Endothelial cell of umbilical vein (primary cell): ENCODE results near the gene GPR65. TPM values are rescaled to one million over a fixed set of nuclear protein-coding genes. Genes with fewer than 3 reads are reported as not detected.

Source experiments
- BruUV-seq: library from RNA; stranded (reverse); fragments of 400-500 nt; replicated peaks from 2 replicates; lab custom pipeline; 2021; lab: Mats Ljungman, UMichigan
- CTCF ChIA-PET: fragments of 300-600, 350-600 bp; sonication (Branson Sonifier 250); formaldehyde crosslinking; loops from one replicate; lab custom pipeline; 2021; ENCODE audit warnings: antibody characterized with exemption, inconsistent platforms; lab: Charles Lee
- POLR2A ChIA-PET: fragments of 300-600, 350-600 bp; sonication (Branson Sonifier 250); formaldehyde crosslinking; loops from one replicate; lab custom pipeline; 2021; ENCODE audit warnings: antibody characterized with exemption, inconsistent platforms; lab: Charles Lee
- DNase-seq: peaks from one replicate; pipeline ENCODE4 v3.0.0-alpha.2; 2011; ENCODE audit warnings: low read depth, low spot score
- FAIRE-seq: peaks from 2 replicates; lab custom pipeline; 2011; peaks lifted over from hg19 to GRCh38; lab: Jason Lieb, UNC
- H2AFZ ChIP-seq: 2 replicates; pipeline ENCODE4 v1.6.0; 2012; ENCODE audit warnings: low read depth, low read length, control low read depth, inconsistent platforms
- H3K27ac ChIP-seq: 2 replicates; pipeline ENCODE4 v1.5.1; 2011; ENCODE audit warnings: low read depth, mild to moderate bottlenecking, control low read depth, low read length, moderate library complexity; ENCODE audit not compliant: insufficient read depth
- H3K27me3 ChIP-seq, 2 experiments: 2 replicates each; pipeline versions ENCODE4 v1.6.0 to v1.6.1; 2011; ENCODE audit warnings: low read length in 2 of 2, mixed read lengths in 1 of 2; ENCODE audit not compliant: control insufficient read depth in 2 of 2, insufficient read depth in 2 of 2
- H3K36me3 ChIP-seq, 2 experiments: 2 replicates in 1 of 2; 3 replicates in 1 of 2; pipeline ENCODE4 v1.5.1; 2011; ENCODE audit warnings: low read length in 2 of 2, mild to moderate bottlenecking in 1 of 2, moderate library complexity in 1 of 2; ENCODE audit not compliant: control insufficient read depth in 2 of 2, insufficient read depth in 2 of 2; ENCODE audit errors: extremely low read depth in 1 of 2
- H3K4me1 ChIP-seq: 3 replicates; pipeline ENCODE4 v1.5.1; 2011; ENCODE audit warnings: mild to moderate bottlenecking, low read length; ENCODE audit not compliant: control insufficient read depth, insufficient read depth; ENCODE audit errors: extremely low read depth
- H3K4me2 ChIP-seq: 2 replicates; pipeline ENCODE4 v1.6.1; 2011; ENCODE audit warnings: low read length, control low read depth, mixed read lengths; ENCODE audit not compliant: insufficient read depth
- H3K4me3 ChIP-seq, 3 experiments: fragments of 200-600 bp in 1 of 3; sonication (generic), shearing (Covaris generic) in 1 of 3; replicated peaks in 1 of 3; 2 replicates each; pipeline ENCODE4 v1.5.1; 2011 to 2016; ENCODE audit warnings: control low read depth in 3 of 3, low read length in 3 of 3, mild to moderate bottlenecking in 2 of 3, inconsistent platforms in 1 of 3, low read depth in 1 of 3, moderate library complexity in 1 of 3; ENCODE audit not compliant: insufficient read depth in 1 of 3
- H3K79me2 ChIP-seq: 2 replicates; pipeline ENCODE4 v1.6.0; 2012; ENCODE audit warnings: low read length, inconsistent platforms; ENCODE audit not compliant: control insufficient read depth, insufficient read depth
- H3K9ac ChIP-seq: replicated peaks from 2 replicates; pipeline ENCODE3; 2011; ENCODE audit warnings: low read length, control low read depth; ENCODE audit not compliant: insufficient read depth; ENCODE audit errors: extremely low read depth
- H3K9me1 ChIP-seq: replicated peaks from 3 replicates; pipeline ENCODE4 v1.6.0; 2011; ENCODE audit warnings: mild to moderate bottlenecking, low read length; ENCODE audit not compliant: control insufficient read depth, insufficient read depth; ENCODE audit errors: extremely low read depth
- H3K9me3 ChIP-seq: replicated peaks from 2 replicates; pipeline ENCODE4 v1.5.1; 2012; ENCODE audit warnings: low read length, inconsistent platforms; ENCODE audit not compliant: control insufficient read depth, insufficient read depth
- H4K20me1 ChIP-seq: replicated peaks from 2 replicates; pipeline ENCODE3; 2011; ENCODE audit warnings: mild to moderate bottlenecking, low read length; ENCODE audit not compliant: control insufficient read depth, insufficient read depth; ENCODE audit errors: extremely low read depth
- EZH2 ChIP-seq: IDR thresholded peaks from 2 replicates; pipeline ENCODE4 v1.6.1; 2012; ENCODE audit warnings: borderline replicate concordance, low read depth, mild to moderate bottlenecking, moderate library complexity, low read length, inconsistent platforms; ENCODE audit not compliant: severe bottlenecking
- FOS ChIP-seq: IDR thresholded peaks from 2 replicates; pipeline ENCODE4 v1.6.1; 2011; ENCODE audit warnings: mild to moderate bottlenecking, low read length, moderate library complexity, borderline replicate concordance; ENCODE audit not compliant: insufficient read depth
- GATA2 ChIP-seq: IDR thresholded peaks from 2 replicates; pipeline ENCODE4 v1.7.0; 2011; ENCODE audit warnings: low read depth, mild to moderate bottlenecking, moderate library complexity, mixed read lengths, low read length; ENCODE audit not compliant: insufficient read length, insufficient read depth
- JUN ChIP-seq: IDR thresholded peaks from 2 replicates; pipeline ENCODE4 v1.6.1; 2011; ENCODE audit warnings: borderline replicate concordance, low read depth; ENCODE audit not compliant: insufficient read length, insufficient read depth
- MYC ChIP-seq: IDR thresholded peaks from one replicate; pipeline ENCODE4 v1.6.1; 2011; ENCODE audit warnings: mild to moderate bottlenecking, low read depth, low read length
- POLR2A ChIP-seq: IDR thresholded peaks from 2 replicates; pipeline ENCODE4 v1.6.1; 2012; ENCODE audit warnings: low read depth, mild to moderate bottlenecking, control low read depth, low read length
- POLR2AphosphoS5 ChIP-seq: IDR thresholded peaks from 2 replicates; pipeline ENCODE4 v1.6.1; 2012; ENCODE audit warnings: low read depth, mild to moderate bottlenecking, control low read depth, low read length, moderate library complexity; ENCODE audit not compliant: insufficient read depth
- dilution Hi-C: fragments of 300-500 bp; cut with MboI; formaldehyde crosslinking; loops from one replicate; pipeline ENCODE4 v1.15.0; 2019; ENCODE audit warnings: low sequenced_read_pairs; ENCODE audit not compliant: extremely low pct_ligation_motif_present
- intact Hi-C: fragments of 100-400 bp; cut with micrococcal nuclease; formaldehyde crosslinking; loops from one replicate; pipeline ENCODE4 v1.10.0; 2022
- polyA plus RNA-seq, 4 experiments: library from polyadenylated mRNA; depleted of rRNA in 3 of 4; stranded (reverse) in 3 of 4; unstranded in 1 of 4; fragments of >200 nt; gene quantifications; 2 replicates each; pipeline versions ENCODE4 v1.2.1 to v1.2.3, GENCODE V29; 2011 to 2012; ENCODE audit warnings: missing spikeins in 1 of 4
- total RNA-seq: library from RNA; stranded (reverse); gene quantifications from 2 replicates; pipeline ENCODE4 v1.2.3, GENCODE V29; 2021
- TF ChIP-seq, protein P1 (sequence below): IDR thresholded peaks from 2 replicates; pipeline ENCODE4 v1.6.1; 2011; ENCODE audit not compliant: insufficient read depth, insufficient read length
- TF ChIP-seq, protein P2 (sequence below), 2 donors: IDR thresholded peaks; 1 replicate in 1 of 2; 2 replicates in 1 of 2; pipeline ENCODE4 v1.5.1; 2011; ENCODE audit warnings: low read length in 2 of 2, mild to moderate bottlenecking in 2 of 2, moderate library complexity in 2 of 2, control low read depth in 1 of 2, inconsistent platforms in 1 of 2, low read depth in 1 of 2; ENCODE audit not compliant: insufficient read depth in 1 of 2; ENCODE audit errors: extremely low read depth in 1 of 2

The GPR65 gene
- total and polyA plus RNA-seq, 2 donors (not counting 3 experiments of a cell fraction or from before 2014, with no cell fraction given), result 0.03 to 0.07 TPM

DNA sequence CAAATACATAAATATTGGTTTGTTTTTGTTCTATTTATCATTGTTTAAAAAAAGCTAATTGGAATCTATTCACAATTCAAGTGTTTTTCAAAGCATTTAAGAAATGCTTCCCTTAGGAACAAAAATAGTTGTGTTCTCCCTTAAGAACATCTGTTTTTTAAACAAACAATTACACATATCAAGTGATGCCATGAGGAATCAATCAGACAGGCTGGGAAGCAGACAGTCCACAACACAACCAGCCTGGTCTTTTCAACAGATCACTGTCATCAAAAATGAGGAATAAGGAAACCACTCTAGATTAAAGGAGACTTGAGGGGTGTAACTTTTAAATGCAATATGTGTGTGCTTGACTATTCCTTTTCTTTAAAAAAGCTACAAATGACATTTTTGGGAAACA lies 37.4 kb upstream of the GPR65 start:
- Histone ChIP-seq H3K27ac (no peak overlapping the region), H3K4me3 (no peak overlapping the region), H3K9ac (no peak overlapping the region), H3K79me2 (no peaks in the 10 kb centered on the region), H3K27me3 (no peaks in the 10 kb centered on the region), H3K4me1 (no peaks in the 10 kb centered on the region), H3K36me3 (peaks cover 0 to 3% of the 10 kb centered on the region in 2 experiments), H3K4me2 (no peak overlapping the region), H4K20me1 (no peaks in the 10 kb centered on the region), H3K9me3 (no peaks in the 10 kb centered on the region), H2AFZ (no peak overlapping the region), H3K9me1 (no peaks in the 10 kb centered on the region)
- DNase-seq, result no peak
- intact Hi-C loops (no loop called here), dilution Hi-C loops (no loop called here)
- ChIA-PET POLR2A (no interaction called here), CTCF (interaction anchor here (1.3 kb wide), 1 partner anchor 22 kb away, joined by 4 read pairs; no protein-coding TSS in a partner anchor)
- FAIRE-seq, result no peak
- no TSS peak for BruUV-seq
- TF ChIP-seq EZH2 (no peak), JUN (no peak), GATA2 (no peak), MYC (no peak), POLR2AphosphoS5 (no peak), FOS (no peak), POLR2A (no peak)
- TF ChIP-seq, protein P1, sequence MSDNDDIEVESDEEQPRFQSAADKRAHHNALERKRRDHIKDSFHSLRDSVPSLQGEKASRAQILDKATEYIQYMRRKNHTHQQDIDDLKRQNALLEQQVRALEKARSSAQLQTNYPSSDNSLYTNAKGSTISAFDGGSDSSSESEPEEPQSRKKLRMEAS, result no peak
- TF ChIP-seq, protein P2, sequence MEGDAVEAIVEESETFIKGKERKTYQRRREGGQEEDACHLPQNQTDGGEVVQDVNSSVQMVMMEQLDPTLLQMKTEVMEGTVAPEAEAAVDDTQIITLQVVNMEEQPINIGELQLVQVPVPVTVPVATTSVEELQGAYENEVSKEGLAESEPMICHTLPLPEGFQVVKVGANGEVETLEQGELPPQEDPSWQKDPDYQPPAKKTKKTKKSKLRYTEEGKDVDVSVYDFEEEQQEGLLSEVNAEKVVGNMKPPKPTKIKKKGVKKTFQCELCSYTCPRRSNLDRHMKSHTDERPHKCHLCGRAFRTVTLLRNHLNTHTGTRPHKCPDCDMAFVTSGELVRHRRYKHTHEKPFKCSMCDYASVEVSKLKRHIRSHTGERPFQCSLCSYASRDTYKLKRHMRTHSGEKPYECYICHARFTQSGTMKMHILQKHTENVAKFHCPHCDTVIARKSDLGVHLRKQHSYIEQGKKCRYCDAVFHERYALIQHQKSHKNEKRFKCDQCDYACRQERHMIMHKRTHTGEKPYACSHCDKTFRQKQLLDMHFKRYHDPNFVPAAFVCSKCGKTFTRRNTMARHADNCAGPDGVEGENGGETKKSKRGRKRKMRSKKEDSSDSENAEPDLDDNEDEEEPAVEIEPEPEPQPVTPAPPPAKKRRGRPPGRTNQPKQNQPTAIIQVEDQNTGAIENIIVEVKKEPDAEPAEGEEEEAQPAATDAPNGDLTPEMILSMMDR (IDR thresholded peaks at IDR 0.05; ENCODE audit: extremely low read depth in 1 of 2, insufficient read depth in 1 of 2, low read depth in 1 of 2, low read length in 2 of 2), result no peak
